ENCODE data around the gene EYA2.

DNA sequence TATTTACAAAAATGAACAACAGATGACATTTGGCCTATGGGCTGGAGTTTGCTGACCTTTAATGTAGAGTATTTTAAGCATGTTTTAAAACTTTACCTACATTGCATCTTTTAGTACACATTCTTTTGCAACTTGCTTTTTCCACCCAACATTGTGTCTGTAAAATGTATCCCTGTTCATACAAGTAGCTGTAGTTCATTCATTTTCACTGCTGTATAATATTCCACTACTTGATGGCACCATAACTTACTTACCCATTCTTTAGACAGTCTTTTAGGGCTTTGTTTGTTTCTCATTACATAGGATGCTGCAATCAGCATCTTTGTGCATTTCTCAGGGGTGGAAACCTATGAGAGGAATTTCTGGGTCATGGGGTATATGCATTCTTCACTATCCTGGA, 115.1 kb downstream of the EYA2 start:
- TF ChIP-seq, protein P1, sequence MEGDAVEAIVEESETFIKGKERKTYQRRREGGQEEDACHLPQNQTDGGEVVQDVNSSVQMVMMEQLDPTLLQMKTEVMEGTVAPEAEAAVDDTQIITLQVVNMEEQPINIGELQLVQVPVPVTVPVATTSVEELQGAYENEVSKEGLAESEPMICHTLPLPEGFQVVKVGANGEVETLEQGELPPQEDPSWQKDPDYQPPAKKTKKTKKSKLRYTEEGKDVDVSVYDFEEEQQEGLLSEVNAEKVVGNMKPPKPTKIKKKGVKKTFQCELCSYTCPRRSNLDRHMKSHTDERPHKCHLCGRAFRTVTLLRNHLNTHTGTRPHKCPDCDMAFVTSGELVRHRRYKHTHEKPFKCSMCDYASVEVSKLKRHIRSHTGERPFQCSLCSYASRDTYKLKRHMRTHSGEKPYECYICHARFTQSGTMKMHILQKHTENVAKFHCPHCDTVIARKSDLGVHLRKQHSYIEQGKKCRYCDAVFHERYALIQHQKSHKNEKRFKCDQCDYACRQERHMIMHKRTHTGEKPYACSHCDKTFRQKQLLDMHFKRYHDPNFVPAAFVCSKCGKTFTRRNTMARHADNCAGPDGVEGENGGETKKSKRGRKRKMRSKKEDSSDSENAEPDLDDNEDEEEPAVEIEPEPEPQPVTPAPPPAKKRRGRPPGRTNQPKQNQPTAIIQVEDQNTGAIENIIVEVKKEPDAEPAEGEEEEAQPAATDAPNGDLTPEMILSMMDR (IDR thresholded peaks at IDR 0.05) = no peak
- TF ChIP-seq POLR2A (IDR thresholded peaks at IDR 0.05) = no peak
